WTC11 (cell line): ENCODE data around the gene PIK3IP1. TPM values are rescaled to one million over a fixed set of nuclear protein-coding genes. Genes with fewer than 3 reads are reported as not detected.

Experiments used
- ATAC-seq: fragments of 200-7000 bp; cut with Tn5 transposase; 2 replicates; pipeline ENCODE4 v1.10.0; 2021; ENCODE audit warnings: mild to moderate bottlenecking, moderate library complexity
- CTCF ChIA-PET: fragments of 300-600 bp; sonication (Branson Sonifier 250); formaldehyde crosslinking; loops from one replicate; lab custom pipeline; 2021; ENCODE audit warnings: antibody characterized with exemption; lab: Charles Lee
- POLR2A ChIA-PET: fragments of 350-600 bp; sonication (Branson Sonifier 250); formaldehyde crosslinking; loops from one replicate; lab custom pipeline; 2021; ENCODE audit warnings: antibody characterized with exemption; lab: Charles Lee
- DNase-seq: peaks from one replicate; pipeline ENCODE4 v3.0.0; 2021; ENCODE audit warnings: low spot score
- H3K27ac Mint-ChIP-seq: 2 replicates; pipeline ENCODE4 v1.8.0; 2021; ENCODE audit warnings: mixed read lengths
- H3K27me3 Mint-ChIP-seq: 2 replicates; pipeline ENCODE4 v1.8.0; 2021; ENCODE audit warnings: low read depth, mild to moderate bottlenecking, moderate library complexity, mixed read lengths
- H3K36me3 Mint-ChIP-seq: 2 replicates; pipeline ENCODE4 v1.8.0; 2021; ENCODE audit warnings: mixed read lengths
- H3K4me1 Mint-ChIP-seq: 2 replicates; pipeline ENCODE4 v1.8.0; 2022; ENCODE audit warnings: mixed read lengths
- H3K4me3 Mint-ChIP-seq: 2 replicates; pipeline ENCODE4 v1.8.0; 2021; ENCODE audit warnings: mild to moderate bottlenecking, moderate library complexity, mixed read lengths
- H3K9me3 Mint-ChIP-seq: 2 replicates; pipeline ENCODE4 v1.8.0; 2021; ENCODE audit warnings: mixed read lengths
- ATF1 ChIP-seq: sonication (generic); formaldehyde crosslinking; IDR thresholded peaks from 2 replicates; pipeline ENCODE4 v1.8.1; 2023; ENCODE audit warnings: mild to moderate bottlenecking, moderate library complexity, missing genetic modification reagents
- CREM ChIP-seq: sonication (generic); formaldehyde crosslinking; IDR thresholded peaks from 2 replicates; pipeline ENCODE4 v1.8.1; 2022; ENCODE audit warnings: mild to moderate bottlenecking, missing genetic modification reagents, moderate library complexity
- ELF4 ChIP-seq: sonication (generic); formaldehyde crosslinking; IDR thresholded peaks from 2 replicates; pipeline ENCODE4 v1.8.1; 2022; ENCODE audit warnings: low read depth, mild to moderate bottlenecking, moderate library complexity, missing genetic modification reagents
- EMX1 ChIP-seq: fragments of 250-450 bp; sonication (Bioruptor Pico); IDR thresholded peaks from 2 replicates; pipeline ENCODE4 v1.8.0; 2021; ENCODE audit warnings: mild to moderate bottlenecking
- ETV6 ChIP-seq: sonication (generic); formaldehyde crosslinking; IDR thresholded peaks from 2 replicates; pipeline ENCODE4 v1.8.1; 2022; ENCODE audit warnings: mild to moderate bottlenecking, missing genetic modification reagents
- JUN ChIP-seq: sonication (generic); formaldehyde crosslinking; IDR thresholded peaks from 2 replicates; pipeline ENCODE4 v1.8.0; 2023; ENCODE audit warnings: mild to moderate bottlenecking, missing genetic modification reagents
- NFATC4 ChIP-seq: fragments of 250-450 bp; sonication (Bioruptor Pico); IDR thresholded peaks from 2 replicates; pipeline ENCODE4 v1.9.0; 2021; ENCODE audit warnings: mild to moderate bottlenecking
- PRRX2 ChIP-seq: fragments of 250-450 bp; sonication (Bioruptor Pico); IDR thresholded peaks from 2 replicates; pipeline ENCODE4 v1.8.0; 2021; ENCODE audit warnings: mild to moderate bottlenecking
- RORB ChIP-seq: fragments of 250-450 bp; sonication (Bioruptor Pico); IDR thresholded peaks from 2 replicates; pipeline ENCODE4 v1.9.0; 2021; ENCODE audit warnings: mild to moderate bottlenecking
- SMAD4 ChIP-seq: sonication (generic); formaldehyde crosslinking; IDR thresholded peaks from 2 replicates; pipeline ENCODE4 v1.8.0; 2022; ENCODE audit warnings: mild to moderate bottlenecking, missing genetic modification reagents
- TEAD1 ChIP-seq: sonication (generic); formaldehyde crosslinking; IDR thresholded peaks from 2 replicates; pipeline ENCODE4 v1.8.0; 2022; ENCODE audit warnings: mild to moderate bottlenecking, missing genetic modification reagents
- ZBTB21 ChIP-seq: sonication (generic); formaldehyde crosslinking; IDR thresholded peaks from 2 replicates; pipeline ENCODE4 v1.8.1; 2023; ENCODE audit warnings: mild to moderate bottlenecking, missing genetic modification reagents, borderline replicate concordance
- ZNF121 ChIP-seq: sonication (generic); formaldehyde crosslinking; IDR thresholded peaks from 2 replicates; pipeline ENCODE4 v1.8.0; 2023; ENCODE audit warnings: missing genetic modification reagents
- total RNA-seq: library from RNA; stranded (reverse); gene quantifications from 3 replicates; pipeline ENCODE4 v1.2.3, GENCODE V29; 2021
- TF ChIP-seq, protein P1 (sequence below): fragments of 250-450 bp; sonication (Bioruptor Pico); conservative IDR thresholded peaks from 2 replicates; pipeline ENCODE4 v1.9.0; 2021; ENCODE audit warnings: mild to moderate bottlenecking
- TF ChIP-seq, protein P2 (sequence below): sonication (generic); formaldehyde crosslinking; IDR thresholded peaks from 2 replicates; pipeline ENCODE4 v1.8.1; 2023; ENCODE audit warnings: mild to moderate bottlenecking, missing genetic modification reagents
- TF ChIP-seq, protein P3 (sequence below): sonication (generic); formaldehyde crosslinking; conservative IDR thresholded peaks from 2 replicates; pipeline ENCODE4 v1.8.1; 2022; ENCODE audit warnings: mild to moderate bottlenecking, missing genetic modification reagents
- TF ChIP-seq, protein P4 (sequence below): sonication (generic); formaldehyde crosslinking; IDR thresholded peaks from 2 replicates; pipeline ENCODE4 v1.8.0; 2022; ENCODE audit warnings: mild to moderate bottlenecking, missing genetic modification reagents
- TF ChIP-seq, protein P5 (sequence below): fragments of 200-600 bp; IDR thresholded peaks from 2 replicates; pipeline ENCODE4 v1.8.0; 2022; ENCODE audit warnings: antibody characterized with exemption
- TF ChIP-seq, protein P6 (sequence below): sonication (generic); formaldehyde crosslinking; IDR thresholded peaks from 2 replicates; pipeline ENCODE4 v1.8.1; 2022; ENCODE audit warnings: mild to moderate bottlenecking, moderate library complexity, missing genetic modification reagents
- TF ChIP-seq, protein P7 (sequence below): fragments of 250-450 bp; sonication (Bioruptor Pico); IDR thresholded peaks from 2 replicates; pipeline ENCODE4 v1.8.0; 2021; ENCODE audit warnings: mild to moderate bottlenecking
- TF ChIP-seq, protein P8 (sequence below): sonication (generic); formaldehyde crosslinking; IDR thresholded peaks from 2 replicates; pipeline ENCODE4 v1.8.1; 2023; ENCODE audit warnings: mild to moderate bottlenecking, moderate library complexity, missing genetic modification reagents

PIK3IP1 gene
- total RNA-seq, 1 experiment from 2014 or later: 2.0 TPM

DNA sequence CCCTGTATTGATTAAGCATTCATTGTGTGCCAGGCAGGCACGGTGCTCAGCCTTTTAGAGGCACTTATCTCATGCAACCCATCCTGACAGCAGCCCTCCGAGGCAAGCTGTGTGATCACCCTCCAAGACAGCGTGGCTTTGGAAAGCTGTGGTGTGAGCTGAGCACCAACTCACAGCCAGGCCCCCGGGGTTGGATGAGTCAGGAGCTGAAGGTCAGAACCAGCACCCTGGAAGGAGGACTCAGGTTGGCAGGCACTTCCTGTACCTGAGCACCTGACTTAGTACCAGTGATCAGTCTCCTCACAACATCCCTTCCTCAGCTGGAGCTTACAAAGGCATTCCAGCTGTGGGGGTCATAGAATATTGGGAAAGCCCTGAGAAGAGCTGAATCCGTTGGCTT, 44.9 kb upstream of the PIK3IP1 start:
- Mint-ChIP-seq H3K27me3 (no peaks in the 10 kb centered on the region), H3K4me1 (peaks cover 27% of the 10 kb centered on the region), H3K27ac (peak overlapping the region; percentile 65), H3K9me3 (no peaks in the 10 kb centered on the region), H3K36me3 (peaks cover 80% of the 10 kb centered on the region), H3K4me3 (no peak overlapping the region)
- no peak for ATAC-seq
- CTCF ChIA-PET: interaction anchor here (2.4 kb wide), 1 partner anchor 24 kb away, joined by 11 read pairs; no protein-coding TSS in a partner anchor
- TF ChIP-seq, protein P1, sequence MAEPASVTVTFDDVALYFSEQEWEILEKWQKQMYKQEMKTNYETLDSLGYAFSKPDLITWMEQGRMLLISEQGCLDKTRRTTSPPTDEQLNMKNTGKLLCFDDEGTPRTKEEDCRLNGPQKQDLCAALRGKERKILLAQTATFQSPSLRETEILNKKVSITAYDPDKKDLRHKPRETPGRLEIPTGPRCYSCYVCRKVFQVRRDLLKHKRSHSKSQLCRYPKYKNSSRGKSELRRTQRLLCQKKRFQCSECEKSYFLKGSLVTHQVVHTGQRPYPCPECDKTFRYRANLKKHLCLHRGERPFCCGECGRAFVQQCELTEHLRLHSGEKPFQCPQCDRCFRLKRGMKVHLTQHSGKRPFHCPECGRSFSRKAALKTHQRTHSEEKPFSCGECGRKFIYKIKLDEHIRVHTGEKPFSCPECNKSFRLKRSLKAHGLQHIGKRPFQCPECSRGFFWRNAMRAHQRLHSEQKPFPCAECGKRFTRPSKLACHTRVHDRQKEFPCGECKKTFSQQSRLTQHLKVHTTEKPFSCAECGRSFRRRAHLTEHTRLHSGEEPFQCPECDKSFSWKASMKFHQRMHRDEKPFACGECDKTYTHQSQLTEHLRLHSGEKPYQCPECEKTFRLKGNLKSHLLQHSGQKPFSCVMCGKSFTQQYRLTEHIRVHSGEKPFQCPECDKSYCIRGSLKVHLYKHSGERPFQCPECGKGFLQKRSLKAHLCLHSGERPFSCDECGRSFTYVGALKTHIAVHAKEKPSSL (CRISPR knock-in tag): no peak
- TF ChIP-seq, protein P2, sequence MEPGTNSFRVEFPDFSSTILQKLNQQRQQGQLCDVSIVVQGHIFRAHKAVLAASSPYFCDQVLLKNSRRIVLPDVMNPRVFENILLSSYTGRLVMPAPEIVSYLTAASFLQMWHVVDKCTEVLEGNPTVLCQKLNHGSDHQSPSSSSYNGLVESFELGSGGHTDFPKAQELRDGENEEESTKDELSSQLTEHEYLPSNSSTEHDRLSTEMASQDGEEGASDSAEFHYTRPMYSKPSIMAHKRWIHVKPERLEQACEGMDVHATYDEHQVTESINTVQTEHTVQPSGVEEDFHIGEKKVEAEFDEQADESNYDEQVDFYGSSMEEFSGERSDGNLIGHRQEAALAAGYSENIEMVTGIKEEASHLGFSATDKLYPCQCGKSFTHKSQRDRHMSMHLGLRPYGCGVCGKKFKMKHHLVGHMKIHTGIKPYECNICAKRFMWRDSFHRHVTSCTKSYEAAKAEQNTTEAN (CRISPR knock-in tag): no peak
- TF ChIP-seq TEAD1 (CRISPR knock-in tag) (no peak), RORB (no peak), ETV6 (no peak), ZNF121 (CRISPR knock-in tag) (no peak), JUN (CRISPR knock-in tag) (no peak)
- TF ChIP-seq, protein P3, sequence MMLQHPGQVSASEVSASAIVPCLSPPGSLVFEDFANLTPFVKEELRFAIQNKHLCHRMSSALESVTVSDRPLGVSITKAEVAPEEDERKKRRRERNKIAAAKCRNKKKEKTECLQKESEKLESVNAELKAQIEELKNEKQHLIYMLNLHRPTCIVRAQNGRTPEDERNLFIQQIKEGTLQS (CRISPR knock-in tag): no peak
- POLR2A ChIA-PET: interaction anchor here (0.6 kb wide), 1 partner anchor 251 kb away, joined by 3 read pairs; no protein-coding TSS in a partner anchor
- no peak for DNase-seq

DNA sequence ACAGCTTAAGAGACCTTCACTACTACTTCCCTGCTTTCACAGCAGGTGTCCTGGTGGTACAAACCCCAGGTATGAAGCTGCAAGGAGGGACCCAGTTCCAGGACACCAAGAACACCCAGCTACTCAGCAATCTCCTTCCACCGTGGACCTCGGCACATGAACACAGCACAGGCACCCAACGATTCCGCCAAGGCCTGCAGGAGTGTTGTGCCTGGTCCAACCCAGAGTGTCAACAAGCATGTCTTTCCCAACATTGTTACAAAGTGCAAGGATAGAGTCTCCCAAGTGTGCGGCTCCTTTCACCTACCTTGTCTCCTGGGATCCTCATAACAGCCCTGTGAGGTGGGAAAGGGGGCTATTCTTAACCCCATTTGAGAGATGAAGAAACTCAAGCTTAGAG, 42.0 kb upstream of the PIK3IP1 start:
- CTCF ChIA-PET: no interaction called here
- no peak for DNase-seq
- Mint-ChIP-seq H3K9me3 (no peaks in the 10 kb centered on the region), H3K36me3 (peaks cover 82% of the 10 kb centered on the region), H3K4me1 (peaks cover 2% of the 10 kb centered on the region), H3K27me3 (no peaks in the 10 kb centered on the region), H3K27ac (peak overlapping the region; percentile 72; the same call in 1 of the 2 replicates), H3K4me3 (no peak overlapping the region)
- POLR2A ChIA-PET: no interaction called here
- TF ChIP-seq CREM (CRISPR knock-in tag): no peak
- TF ChIP-seq, protein P4, sequence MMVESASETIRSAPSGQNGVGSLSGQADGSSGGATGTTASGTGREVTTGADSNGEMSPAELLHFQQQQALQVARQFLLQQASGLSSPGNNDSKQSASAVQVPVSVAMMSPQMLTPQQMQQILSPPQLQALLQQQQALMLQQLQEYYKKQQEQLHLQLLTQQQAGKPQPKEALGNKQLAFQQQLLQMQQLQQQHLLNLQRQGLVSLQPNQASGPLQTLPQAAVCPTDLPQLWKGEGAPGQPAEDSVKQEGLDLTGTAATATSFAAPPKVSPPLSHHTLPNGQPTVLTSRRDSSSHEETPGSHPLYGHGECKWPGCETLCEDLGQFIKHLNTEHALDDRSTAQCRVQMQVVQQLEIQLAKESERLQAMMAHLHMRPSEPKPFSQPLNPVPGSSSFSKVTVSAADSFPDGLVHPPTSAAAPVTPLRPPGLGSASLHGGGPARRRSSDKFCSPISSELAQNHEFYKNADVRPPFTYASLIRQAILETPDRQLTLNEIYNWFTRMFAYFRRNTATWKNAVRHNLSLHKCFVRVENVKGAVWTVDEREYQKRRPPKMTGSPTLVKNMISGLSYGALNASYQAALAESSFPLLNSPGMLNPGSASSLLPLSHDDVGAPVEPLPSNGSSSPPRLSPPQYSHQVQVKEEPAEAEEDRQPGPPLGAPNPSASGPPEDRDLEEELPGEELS: no peak
- TF ChIP-seq, protein P5, sequence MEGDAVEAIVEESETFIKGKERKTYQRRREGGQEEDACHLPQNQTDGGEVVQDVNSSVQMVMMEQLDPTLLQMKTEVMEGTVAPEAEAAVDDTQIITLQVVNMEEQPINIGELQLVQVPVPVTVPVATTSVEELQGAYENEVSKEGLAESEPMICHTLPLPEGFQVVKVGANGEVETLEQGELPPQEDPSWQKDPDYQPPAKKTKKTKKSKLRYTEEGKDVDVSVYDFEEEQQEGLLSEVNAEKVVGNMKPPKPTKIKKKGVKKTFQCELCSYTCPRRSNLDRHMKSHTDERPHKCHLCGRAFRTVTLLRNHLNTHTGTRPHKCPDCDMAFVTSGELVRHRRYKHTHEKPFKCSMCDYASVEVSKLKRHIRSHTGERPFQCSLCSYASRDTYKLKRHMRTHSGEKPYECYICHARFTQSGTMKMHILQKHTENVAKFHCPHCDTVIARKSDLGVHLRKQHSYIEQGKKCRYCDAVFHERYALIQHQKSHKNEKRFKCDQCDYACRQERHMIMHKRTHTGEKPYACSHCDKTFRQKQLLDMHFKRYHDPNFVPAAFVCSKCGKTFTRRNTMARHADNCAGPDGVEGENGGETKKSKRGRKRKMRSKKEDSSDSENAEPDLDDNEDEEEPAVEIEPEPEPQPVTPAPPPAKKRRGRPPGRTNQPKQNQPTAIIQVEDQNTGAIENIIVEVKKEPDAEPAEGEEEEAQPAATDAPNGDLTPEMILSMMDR: no peak
- ATAC-seq: no peak

DNA sequence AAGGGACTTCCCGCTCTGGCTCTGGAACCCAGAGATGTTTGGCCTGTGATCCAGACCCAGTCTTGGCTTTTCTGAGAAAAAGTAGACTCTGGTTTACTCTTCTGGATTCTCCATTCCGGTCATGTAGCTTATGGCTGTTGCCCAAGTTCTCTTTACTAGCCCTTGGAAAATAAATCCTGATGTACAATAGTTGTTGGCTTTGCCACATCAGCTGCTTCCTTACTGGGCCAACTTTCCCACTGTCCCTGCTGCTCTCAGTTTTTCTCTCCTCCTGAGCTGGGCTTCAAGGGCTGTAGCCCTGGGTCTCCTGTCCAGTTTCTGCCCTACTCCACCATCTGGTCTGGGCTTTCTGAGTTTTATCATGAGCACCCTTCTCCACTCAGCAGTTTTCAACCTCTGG, 41.4 kb upstream of the PIK3IP1 start:
- Mint-ChIP-seq H3K4me3 (no peak overlapping the region), H3K27me3 (no peaks in the 10 kb centered on the region), H3K27ac (peak overlapping the region; percentile 22; the same call in 1 of the 2 replicates), H3K36me3 (peaks cover 89% of the 10 kb centered on the region), H3K4me1 (no peaks in the 10 kb centered on the region), H3K9me3 (no peaks in the 10 kb centered on the region)
- POLR2A ChIA-PET: no interaction called here
- CTCF ChIA-PET: no interaction called here
- ATAC-seq: no peak
- DNase-seq: no peak
- TF ChIP-seq ATF1 (CRISPR knock-in tag) (no peak), ZBTB21 (CRISPR knock-in tag) (no peak), PRRX2 (no peak), ELF4 (no peak), SMAD4 (CRISPR knock-in tag) (no peak), ZNF121 (CRISPR knock-in tag) (no peak), EMX1 (no peak), NFATC4 (CRISPR knock-in tag) (no peak), JUN (CRISPR knock-in tag) (no peak)
- TF ChIP-seq, protein P3 (CRISPR knock-in tag): no peak
- TF ChIP-seq, protein P6, sequence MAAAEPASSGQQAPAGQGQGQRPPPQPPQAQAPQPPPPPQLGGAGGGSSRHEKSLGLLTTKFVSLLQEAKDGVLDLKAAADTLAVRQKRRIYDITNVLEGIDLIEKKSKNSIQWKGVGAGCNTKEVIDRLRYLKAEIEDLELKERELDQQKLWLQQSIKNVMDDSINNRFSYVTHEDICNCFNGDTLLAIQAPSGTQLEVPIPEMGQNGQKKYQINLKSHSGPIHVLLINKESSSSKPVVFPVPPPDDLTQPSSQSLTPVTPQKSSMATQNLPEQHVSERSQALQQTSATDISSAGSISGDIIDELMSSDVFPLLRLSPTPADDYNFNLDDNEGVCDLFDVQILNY: no peak
- TF ChIP-seq, protein P7, sequence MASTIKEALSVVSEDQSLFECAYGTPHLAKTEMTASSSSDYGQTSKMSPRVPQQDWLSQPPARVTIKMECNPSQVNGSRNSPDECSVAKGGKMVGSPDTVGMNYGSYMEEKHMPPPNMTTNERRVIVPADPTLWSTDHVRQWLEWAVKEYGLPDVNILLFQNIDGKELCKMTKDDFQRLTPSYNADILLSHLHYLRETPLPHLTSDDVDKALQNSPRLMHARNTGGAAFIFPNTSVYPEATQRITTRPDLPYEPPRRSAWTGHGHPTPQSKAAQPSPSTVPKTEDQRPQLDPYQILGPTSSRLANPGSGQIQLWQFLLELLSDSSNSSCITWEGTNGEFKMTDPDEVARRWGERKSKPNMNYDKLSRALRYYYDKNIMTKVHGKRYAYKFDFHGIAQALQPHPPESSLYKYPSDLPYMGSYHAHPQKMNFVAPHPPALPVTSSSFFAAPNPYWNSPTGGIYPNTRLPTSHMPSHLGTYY (CRISPR knock-in tag): no peak
- TF ChIP-seq, protein P8, sequence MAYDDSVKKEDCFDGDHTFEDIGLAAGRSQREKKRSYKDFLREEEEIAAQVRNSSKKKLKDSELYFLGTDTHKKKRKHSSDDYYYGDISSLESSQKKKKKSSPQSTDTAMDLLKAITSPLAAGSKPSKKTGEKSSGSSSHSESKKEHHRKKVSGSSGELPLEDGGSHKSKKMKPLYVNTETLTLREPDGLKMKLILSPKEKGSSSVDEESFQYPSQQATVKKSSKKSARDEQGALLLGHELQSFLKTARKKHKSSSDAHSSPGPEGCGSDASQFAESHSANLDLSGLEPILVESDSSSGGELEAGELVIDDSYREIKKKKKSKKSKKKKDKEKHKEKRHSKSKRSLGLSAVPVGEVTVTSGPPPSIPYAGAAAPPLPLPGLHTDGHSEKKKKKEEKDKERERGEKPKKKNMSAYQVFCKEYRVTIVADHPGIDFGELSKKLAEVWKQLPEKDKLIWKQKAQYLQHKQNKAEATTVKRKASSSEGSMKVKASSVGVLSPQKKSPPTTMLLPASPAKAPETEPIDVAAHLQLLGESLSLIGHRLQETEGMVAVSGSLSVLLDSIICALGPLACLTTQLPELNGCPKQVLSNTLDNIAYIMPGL (CRISPR knock-in tag): no peak
